Thymus (tissue), 11 donors: Measurements from ENCODE around the gene INTU. TPM values are rescaled to one million over a fixed set of nuclear protein-coding genes. Genes with fewer than 3 reads are reported as not detected.
A peak's percentile ranks its signal among the peaks of the same experiment; 100 is the strongest.

Experiments
- DNase-seq, 9 donors: peaks; one replicate each; pipeline ENCODE4 v3.0.0-alpha.2; 2013; ENCODE audit warnings: low spot score in 9 of 9, low read depth in 6 of 9, missing footprints in 1 of 9
- H3K27ac ChIP-seq, 2 donors: one replicate each; pipeline ENCODE4 v1.5.1; 2013; ENCODE audit warnings: control low read depth in 1 of 2, low read depth in 1 of 2, low read length in 1 of 2, mild to moderate bottlenecking in 1 of 2, moderate library complexity in 1 of 2
- H3K27me3 ChIP-seq, 2 donors: one replicate each; pipeline ENCODE4 v1.5.1; 2013; ENCODE audit warnings: low read length in 1 of 2; ENCODE audit not compliant: control insufficient read depth in 2 of 2, insufficient read depth in 1 of 2
- H3K36me3 ChIP-seq, 2 donors: one replicate each; pipeline ENCODE4 v1.5.1; 2013; ENCODE audit warnings: low read length in 1 of 2, mild to moderate bottlenecking in 1 of 2, moderate library complexity in 1 of 2; ENCODE audit not compliant: control insufficient read depth in 2 of 2, insufficient read depth in 2 of 2
- H3K4me1 ChIP-seq, 2 donors: one replicate each; pipeline ENCODE4 v1.5.1; 2013; ENCODE audit warnings: low read length in 2 of 2; ENCODE audit not compliant: control insufficient read depth in 2 of 2, insufficient read depth in 2 of 2
- H3K4me3 ChIP-seq, 2 donors: one replicate each; pipeline ENCODE4 v1.5.1; 2013; ENCODE audit warnings: low read length in 2 of 2, control low read depth in 1 of 2, mild to moderate bottlenecking in 1 of 2
- H3K9me3 ChIP-seq, 2 donors: one replicate each; pipeline ENCODE4 v1.5.1; 2013; ENCODE audit warnings: low read length in 1 of 2, mild to moderate bottlenecking in 1 of 2; ENCODE audit not compliant: control insufficient read depth in 2 of 2, insufficient read depth in 1 of 2
- WGBS: extraction: QIAGEN DNeasy Blood & Tissue Kit; methylation state at CpG from one replicate; pipeline ENCODE4 v1.1.7; 2013; 5-methylcytosine and 5-hydroxymethylcytosine counted together
- polyA plus RNA-seq: library from polyadenylated mRNA; stranded (reverse); fragments of 200-250 nt; gene quantifications from one replicate; pipeline ENCODE4 v1.2.3, GENCODE V29; 2013
- total RNA-seq: library from RNA; stranded (reverse); fragments of 120-200 nt; gene quantifications from one replicate; pipeline ENCODE4 v1.2.4, GENCODE V29; 2013
- donor health status: healthy.

INTU gene
- total and polyA plus RNA-seq, 2 donors, result 2.4 TPM

GRCh38 chr4:127708985-127709384 lies 76.2 kb downstream of the INTU start:
- Histone ChIP-seq H3K9me3 (no peaks in the 10 kb centered on the region), H3K27me3 (no peaks in the 10 kb centered on the region), H3K4me3 (no peak overlapping the region), H3K4me1 (no peaks in the 10 kb centered on the region), H3K36me3 (no peaks in the 10 kb centered on the region), H3K27ac (no peak overlapping the region)
- 92% methylated on average over 5 of the region's 5 CpGs for WGBS
- DNase-seq, result peak in 1 of 9 donors; percentile 2

- no peaks in the 10 kb centered on the region for H3K36me3 ChIP-seq
- H3K9me3 ChIP-seq, result no peaks in the 10 kb centered on the region
- H3K4me1 ChIP-seq, result no peaks in the 10 kb centered on the region
- H3K4me3 ChIP-seq, result no peak overlapping the region
- H3K27me3 ChIP-seq, result no peaks in the 10 kb centered on the region
- DNase-seq, result no peak
- H3K27ac ChIP-seq, result no peak overlapping the region
- 95% methylated on average over 3 of the region's 3 CpGs for WGBS
Measured at GRCh38 chr4:127709456-127709855, 76.7 kb downstream of the INTU start.

- Histone ChIP-seq H3K27ac (no peak within 1 kb of the TSS), H3K27me3 (no peaks in the 10 kb centered on the region), H3K9me3 (no peaks in the 10 kb centered on the region), H3K4me3 (no peak within 1 kb of the TSS), H3K4me1 (no peaks in the 10 kb centered on the region), H3K36me3 (no peaks in the 10 kb centered on the region)
- 97% methylated on average over 64 of the region's 64 CpGs for WGBS
- no peak for DNase-seq
Measured at GRCh38 chr4:127730142-127730913, 97.6 kb downstream of the INTU start, which contains the start of gene SLC25A31. Gene SLC25A31, plus strand, starts transcription at chr4:127730400. Its CDS starts 146 bp downstream, at chr4:127730546.

GRCh38 chr4:127731406-127731805 lies 98.6 kb downstream of the INTU start:
- Histone ChIP-seq H3K36me3 (no peaks in the 10 kb centered on the region), H3K4me1 (no peaks in the 10 kb centered on the region), H3K4me3 (no peak overlapping the region), H3K27ac (no peak overlapping the region), H3K9me3 (no peaks in the 10 kb centered on the region), H3K27me3 (no peaks in the 10 kb centered on the region)
- DNase-seq, result no peak
- WGBS, result 97% methylated on average over 19 of the region's 19 CpGs

GRCh38 chr4:127732623-127733328 lies 100.0 kb downstream of the INTU start:
- peak in 5 of 9 donors; percentile 5 to 47 (median 10) for DNase-seq
- H3K4me3 ChIP-seq, result no peak overlapping the region
- H3K4me1 ChIP-seq, result no peaks in the 10 kb centered on the region
- no peaks in the 10 kb centered on the region for H3K9me3 ChIP-seq
- WGBS, result 31% methylated on average over 8 of the region's 8 CpGs
- H3K36me3 ChIP-seq, result no peaks in the 10 kb centered on the region
- H3K27ac ChIP-seq, result no peak overlapping the region
- no peaks in the 10 kb centered on the region for H3K27me3 ChIP-seq

- no peak overlapping the region for H3K4me3 ChIP-seq
- no peaks in the 10 kb centered on the region for H3K36me3 ChIP-seq
- no peaks in the 10 kb centered on the region for H3K4me1 ChIP-seq
- WGBS, result 94% methylated on average over 2 of the region's 2 CpGs
- no peaks in the 10 kb centered on the region for H3K27me3 ChIP-seq
- no peak overlapping the region for H3K27ac ChIP-seq
- DNase-seq, result no peak
- H3K9me3 ChIP-seq, result no peaks in the 10 kb centered on the region
Measured at GRCh38 chr4:127734976-127735375, 102.2 kb downstream of the INTU start.

GRCh38 chr4:127737295-127737694 lies 104.5 kb downstream of the INTU start:
- Histone ChIP-seq H3K4me3 (no peak overlapping the region), H3K9me3 (peaks cover 0 to 1% of the 10 kb centered on the region in 2 donors), H3K36me3 (no peaks in the 10 kb centered on the region), H3K4me1 (no peaks in the 10 kb centered on the region), H3K27me3 (no peaks in the 10 kb centered on the region), H3K27ac (no peak overlapping the region)
- no peak for DNase-seq
- 89% methylated on average over 4 of the region's 4 CpGs for WGBS

- Histone ChIP-seq H3K27me3 (no peaks in the 10 kb centered on the region), H3K4me3 (no peak overlapping the region), H3K27ac (no peak overlapping the region), H3K4me1 (no peaks in the 10 kb centered on the region), H3K36me3 (no peaks in the 10 kb centered on the region), H3K9me3 (peaks cover 0 to 1% of the 10 kb centered on the region in 2 donors)
- DNase-seq, result no peak
- WGBS, result 99% methylated on average over 1 of the region's 1 CpG
Measured at GRCh38 chr4:127741247-127741646, 108.5 kb downstream of the INTU start.

- no peak overlapping the region for H3K4me3 ChIP-seq
- 95% methylated on average over 4 of the region's 4 CpGs for WGBS
- no peaks in the 10 kb centered on the region for H3K27me3 ChIP-seq
- no peak for DNase-seq
- no peaks in the 10 kb centered on the region for H3K4me1 ChIP-seq
- no peaks in the 10 kb centered on the region for H3K36me3 ChIP-seq
- no peak overlapping the region for H3K27ac ChIP-seq
- H3K9me3 ChIP-seq, result peaks cover 0 to 9% of the 10 kb centered on the region in 2 donors
Measured at GRCh38 chr4:127747883-127748282, 115.1 kb downstream of the INTU start.
